ENCODE measurements around the gene KIAA0513. TPM values are rescaled to one million over a fixed set of nuclear protein-coding genes. Genes with fewer than 3 reads are reported as not detected.

Gene KIAA0513
- total and polyA plus RNA-seq, 10 of the 15 experiments (the other 5 are each of a cell fraction or from before 2014, with no cell fraction given) = 0.14 to 5.8 (median 2.0) TPM

DNA sequence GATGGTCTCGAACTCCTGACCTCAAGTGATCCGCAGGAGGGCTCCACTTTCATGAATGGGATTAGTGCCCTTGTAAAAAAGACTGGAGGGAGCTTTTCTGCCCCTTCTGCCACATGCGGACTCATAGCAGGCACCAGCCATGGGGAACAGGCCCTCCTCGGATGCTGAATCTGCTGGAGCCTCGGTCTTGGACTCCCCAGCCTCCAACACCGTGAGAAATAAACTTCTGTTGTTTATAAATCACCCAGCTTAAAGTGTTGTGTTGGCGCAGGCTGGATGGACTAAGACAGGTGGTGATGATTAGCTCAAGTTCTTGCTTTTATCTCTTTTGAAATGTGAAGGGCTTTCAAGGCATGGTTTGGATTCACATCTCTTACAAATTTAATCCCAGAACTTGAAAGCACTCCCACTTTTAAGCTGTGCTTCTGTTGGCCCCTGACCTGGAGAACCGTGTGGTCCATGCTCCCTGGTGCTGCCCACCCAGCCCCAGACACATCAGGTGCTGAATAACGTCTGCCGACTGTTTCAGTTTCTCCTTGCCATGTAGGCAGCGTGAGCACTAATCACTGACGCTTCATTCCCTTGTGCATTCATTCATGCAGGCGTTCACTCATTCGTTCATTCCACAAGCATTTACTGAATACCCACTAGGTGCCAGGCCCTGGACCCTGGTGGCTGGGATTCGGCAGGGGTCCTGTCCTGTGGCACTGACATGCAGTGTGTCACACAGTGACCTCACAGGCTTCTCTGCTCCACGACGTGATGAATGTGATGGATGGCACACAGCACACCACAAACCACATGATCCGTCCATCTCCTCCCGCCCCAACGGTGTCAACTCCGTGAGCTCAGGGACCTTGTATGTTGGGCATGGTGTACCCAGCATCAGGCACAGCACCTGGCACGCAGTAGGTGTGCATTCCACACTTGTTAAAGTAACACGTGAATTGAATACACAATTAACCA lies 75.8 kb downstream of the KIAA0513 start:
- intact Hi-C loops (cut with micrococcal nuclease; ENCODE audit: unreplicated experiment) = no loop called here
- ChIA-PET CTCF (interaction anchor here (0.5 to 3.1 kb wide), 3 partner anchors 11 to 47 kb away, joined by 3 to 17 read pairs (median 3); no protein-coding TSS in a partner anchor), SMC1A (ENCODE audit: uncharacterized antibody, unreplicated experiment) (no interaction called here), RAD21 (ENCODE audit: unreplicated experiment) (no interaction called here), POLR2A (no interaction called here)
- peaks cover 34% of the 10 kb centered on the region for H3K4me1 ChIP-seq (ENCODE audit: control insufficient read depth, insufficient read depth, low read length)
- no peaks in the 10 kb centered on the region for H3K79me2 ChIP-seq (ENCODE audit: control insufficient read depth, insufficient read depth, low read length)
- DNase-seq (ENCODE audit: low read depth, low spot score) (no peak), FAIRE-seq (peak; percentile 7), ATAC-seq (peak; percentile 64)
- WGBS (ENCODE audit: insufficient coverage, insufficient replicate concordance, low lambda C conversion rate, missing lambda C conversion rate) = 42% methylated on average over 23 of the region's 23 CpGs
- H3K4me3 ChIP-seq = no peak overlapping the region
- no peak overlapping the region for H3K4me2 ChIP-seq (ENCODE audit: control insufficient read depth, insufficient read depth)
- H3K9ac ChIP-seq (ENCODE audit: control insufficient read depth, insufficient read depth, low read length) = no peak overlapping the region
- H3K36me3 ChIP-seq (ENCODE audit: control insufficient read depth in 2 of 2, insufficient read depth in 2 of 2, low read length in 1 of 2) = no peaks in the 10 kb centered on the region
- no peak overlapping the region for H3K27ac ChIP-seq (ENCODE audit: control insufficient read depth, insufficient read depth)
- no TSS peak for BruUV-seq (replicated peaks)
- in situ Hi-C loops (cut with MboI) = no loop called here
- H3K9me3 ChIP-seq (replicated peaks; ENCODE audit: control insufficient read depth, insufficient read depth, low read length) = no peaks in the 10 kb centered on the region
- no peak for TF ChIP-seq REST (IDR thresholded peaks at IDR 0.05; ENCODE audit: low read depth, low read length)
- peak; percentile 67 for TF ChIP-seq DPF2 (IDR thresholded peaks at IDR 0.05)
- TF ChIP-seq RELA (IDR thresholded peaks at IDR 0.05; ENCODE audit: borderline replicate concordance, partially characterized antibody) = no peak
- TF ChIP-seq RUNX3 (IDR thresholded peaks at IDR 0.05; ENCODE audit: low read length) = 0 out of 2 replicates have a peak, but pooled peaks have one; percentile 24
- TF ChIP-seq SPI1 (IDR thresholded peaks at IDR 0.05; ENCODE audit: borderline replicate concordance, insufficient read depth, low read depth, low read length) = peak; percentile 89; the same call in 1 of the 2 replicates
- peak; percentile 49 to 73; a peak in 3 of 4 replicates for TF ChIP-seq BHLHE40 (IDR thresholded peaks at IDR 0.05; ENCODE audit: borderline replicate concordance in 1 of 2, low read depth in 2 of 2, low read length in 1 of 2)
- peak; percentile 46 for TF ChIP-seq IKZF1 (conservative IDR thresholded peaks at IDR 0.05)
- TF ChIP-seq RB1 (IDR thresholded peaks at IDR 0.05; ENCODE audit: borderline replicate concordance) = no peak
- TF ChIP-seq ZNF24 (IDR thresholded peaks at IDR 0.05) = peak; percentile 98
- peak; percentile 40; the same call in 1 of the 2 replicates for TF ChIP-seq NR2F1 (conservative IDR thresholded peaks at IDR 0.05)
- TF ChIP-seq PKNOX1 (IDR thresholded peaks at IDR 0.05) = peak; percentile 41; the same call in 1 of the 2 replicates
- TF ChIP-seq IKZF2 (IDR thresholded peaks at IDR 0.05) = peak in 1 of 2 experiments; percentile 21; a peak in 2 of 4 replicates
- TF ChIP-seq, protein P1, sequence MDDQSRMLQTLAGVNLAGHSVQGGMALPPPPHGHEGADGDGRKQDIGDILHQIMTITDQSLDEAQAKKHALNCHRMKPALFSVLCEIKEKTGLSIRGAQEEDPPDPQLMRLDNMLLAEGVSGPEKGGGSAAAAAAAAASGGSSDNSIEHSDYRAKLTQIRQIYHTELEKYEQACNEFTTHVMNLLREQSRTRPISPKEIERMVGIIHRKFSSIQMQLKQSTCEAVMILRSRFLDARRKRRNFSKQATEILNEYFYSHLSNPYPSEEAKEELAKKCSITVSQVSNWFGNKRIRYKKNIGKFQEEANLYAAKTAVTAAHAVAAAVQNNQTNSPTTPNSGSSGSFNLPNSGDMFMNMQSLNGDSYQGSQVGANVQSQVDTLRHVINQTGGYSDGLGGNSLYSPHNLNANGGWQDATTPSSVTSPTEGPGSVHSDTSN (IDR thresholded peaks at IDR 0.05; ENCODE audit: insufficient replicate concordance, low read depth, low read length) = peak; percentile 61
- no peak for TF ChIP-seq SP1 (IDR thresholded peaks at IDR 0.05; ENCODE audit: low read depth, low read length)
- no peak for TF ChIP-seq ZSCAN29 (IDR thresholded peaks at IDR 0.05)
- no peaks in the 10 kb centered on the region for H3K27me3 ChIP-seq (replicated peaks in 1 of 2; ENCODE audit: control insufficient read depth in 2 of 2, insufficient read depth in 2 of 2, low read length in 1 of 2)
- no peaks in the 10 kb centered on the region for H4K20me1 ChIP-seq (ENCODE audit: control insufficient read depth, insufficient read depth)
- H2AFZ ChIP-seq (ENCODE audit: control insufficient read depth, low read depth, low read length) = no peak overlapping the region

Measured in GM12878 (cell line).